ENCODE measurements around the gene ZC3H10.

DNA sequence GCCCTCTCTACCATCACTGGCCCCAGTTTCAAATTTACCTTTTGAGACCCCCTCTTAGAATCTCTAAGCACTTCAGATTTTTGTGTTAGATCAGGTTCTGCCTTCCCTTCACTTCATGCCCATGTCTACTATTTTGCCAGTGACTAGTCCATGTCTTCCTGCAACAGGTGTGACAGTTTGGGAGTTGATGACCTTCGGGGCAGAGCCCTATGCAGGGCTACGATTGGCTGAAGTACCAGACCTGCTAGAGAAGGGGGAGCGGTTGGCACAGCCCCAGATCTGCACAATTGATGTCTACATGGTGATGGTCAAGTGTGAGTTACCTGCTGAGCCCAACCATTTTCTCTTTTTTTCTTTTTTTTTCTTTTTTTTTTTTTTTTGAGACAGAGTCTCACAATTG, 19.5 kb upstream of the ZC3H10 start:
- TF ChIP-seq JUND (IDR thresholded peaks at IDR 0.05), result no peak
- no peak for TF ChIP-seq CTCF (IDR thresholded peaks at IDR 0.05; ENCODE audit: low read depth, low read length, missing input control)
- no peak for TF ChIP-seq ZBTB33 (IDR thresholded peaks at IDR 0.05)

All from liver (tissue), 3 donors.